HG02840 (cell line): ENCODE results near the gene GIGYF2.
"Not testable (repeated sequence)": the region's sequence is repeated elsewhere in the genome, so short reads cannot be mapped to it uniquely, and the experiment has no call there.

ENCODE experiments used
- ATAC-seq: cut with Tn5 transposase; IDR thresholded peaks from one replicate; pipeline ENCODE4 v1.9.1; 2021; ENCODE audit warnings: mild to moderate bottlenecking, moderate library complexity, moderate number of reproducible peaks; ENCODE audit not compliant: unreplicated experiment, low FRiP score

Gene GIGYF2

GRCh38 chr2:232800166-232800565 is 103.0 kb downstream of the GIGYF2 start:
- no peak for ATAC-seq

- no peak for ATAC-seq
These were observed 105.0 kb downstream of the GIGYF2 start for GRCh38 chr2:232802091-232802490.

- ATAC-seq, result no peak
These were observed 112.4 kb downstream of the GIGYF2 start for GRCh38 chr2:232809349-232810124.

- ATAC-seq, result no peak
These were observed 113.3 kb downstream of the GIGYF2 start for GRCh38 chr2:232810444-232810843.

GRCh38 chr2:232815569-232815968 is 118.4 kb downstream of the GIGYF2 start:
- ATAC-seq, result no peak

GRCh38 chr2:232816657-232817056 is 119.5 kb downstream of the GIGYF2 start:
- no peak for ATAC-seq

- no peak for ATAC-seq
These were observed 120.6 kb downstream of the GIGYF2 start for GRCh38 chr2:232817756-232818155.

GRCh38 chr2:232829988-232830387 is 132.9 kb downstream of the GIGYF2 start:
- ATAC-seq, result no peak

GRCh38 chr2:232831496-232831895 is 134.4 kb downstream of the GIGYF2 start:
- ATAC-seq, result no peak

GRCh38 chr2:232833830-232834229 is 136.7 kb downstream of the GIGYF2 start:
- ATAC-seq, result no peak

- no peak for ATAC-seq
These were observed 138.6 kb downstream of the GIGYF2 start for GRCh38 chr2:232835687-232836208.

GRCh38 chr2:232836934-232837333 is 139.8 kb downstream of the GIGYF2 start:
- no peak for ATAC-seq

- no peak for ATAC-seq
These were observed 141.3 kb downstream of the GIGYF2 start for GRCh38 chr2:232838406-232838874.

- ATAC-seq, result no peak
These were observed 142.4 kb downstream of the GIGYF2 start for GRCh38 chr2:232839411-232840079.

- no peak for ATAC-seq
These were observed 145.6 kb downstream of the GIGYF2 start for GRCh38 chr2:232842689-232843088.

- no peak for ATAC-seq
These were observed 146.7 kb downstream of the GIGYF2 start for GRCh38 chr2:232843834-232844233.

GRCh38 chr2:232846055-232846454 is 148.9 kb downstream of the GIGYF2 start:
- ATAC-seq, result no peak

GRCh38 chr2:232850039-232850438 is 152.9 kb downstream of the GIGYF2 start:
- ATAC-seq, result no peak

GRCh38 chr2:232852081-232852480 is 154.9 kb downstream of the GIGYF2 start:
- not testable (repeated sequence) for ATAC-seq

GRCh38 chr2:232852676-232853075 is 155.5 kb downstream of the GIGYF2 start:
- ATAC-seq, result no peak

- ATAC-seq, result no peak
These were observed 157.0 kb downstream of the GIGYF2 start for GRCh38 chr2:232854082-232854481.

- no peak for ATAC-seq
These were observed 160.0 kb downstream of the GIGYF2 start for GRCh38 chr2:232857158-232857563.
